HEK293 (cell line): Measurements from ENCODE around the gene MAGI1.
"Not testable (repeated sequence)": the region's sequence is repeated elsewhere in the genome, so short reads cannot be mapped to it uniquely, and the experiment has no call there.

Experiments used
- CTCF ChIA-PET: fragments of 350-600 bp; formaldehyde crosslinking; extraction: SDS; loops from one replicate; lab custom pipeline; 2021; ENCODE audit warnings: antibody characterized with exemption; lab: Yijun Ruan, JAX
- POLR2A ChIA-PET: fragments of 300-600 bp; formaldehyde crosslinking; extraction: SDS; loops from one replicate; lab custom pipeline; 2020; ENCODE audit warnings: antibody characterized with exemption, inconsistent platforms; lab: Yijun Ruan, JAX
- H3K27ac ChIP-seq: fragments of 200-500 bp; sonication (Bioruptor generic); 2 replicates; pipeline ENCODE4 v1.5.1; 2014; ENCODE audit warnings: low read depth, low read length, control low read depth, inconsistent platforms; ENCODE audit errors: extremely low read depth
- H3K36me3 ChIP-seq, 2 experiments: fragments of 200-500 bp in 1 of 2; sonication (Bioruptor generic) in 1 of 2; 1 replicate in 1 of 2; 2 replicates in 1 of 2; pipeline ENCODE4 v1.5.1; 2014 to 2017; ENCODE audit warnings: inconsistent platforms in 2 of 2, low read length in 2 of 2; ENCODE audit not compliant: control insufficient read depth in 2 of 2, insufficient read depth in 1 of 2
- H3K4me1 ChIP-seq: fragments of 200-500 bp; sonication (Bioruptor generic); 2 replicates; pipeline ENCODE4 v1.5.1; 2014; ENCODE audit warnings: mild to moderate bottlenecking, low read length, inconsistent platforms; ENCODE audit not compliant: control insufficient read depth, insufficient read depth
- H3K4me3 ChIP-seq: 2 replicates; pipeline ENCODE4 v1.5.1; 2011; ENCODE audit warnings: low read depth, mild to moderate bottlenecking, control low read depth, low read length, moderate library complexity
- H3K9me3 ChIP-seq: fragments of 200-500 bp; sonication (Bioruptor generic); 2 replicates; pipeline ENCODE4 v1.5.1; 2014; ENCODE audit warnings: low read depth, low read length, inconsistent platforms; ENCODE audit not compliant: control insufficient read depth, insufficient read depth
- PRDM2 ChIP-seq: fragments of 450-650 bp; formaldehyde crosslinking; IDR thresholded peaks from 2 replicates; pipeline ENCODE4 v1.5.1; 2016; ENCODE audit warnings: missing biosample characterization, missing genetic modification characterization, borderline replicate concordance
- TSHZ1 ChIP-seq: fragments of 450-650 bp; formaldehyde crosslinking; IDR thresholded peaks from 2 replicates; pipeline ENCODE4 v1.5.1; 2016; ENCODE audit warnings: missing biosample characterization, missing genetic modification characterization, borderline replicate concordance
- ZNF138 ChIP-seq: fragments of 450-650 bp; formaldehyde crosslinking; IDR thresholded peaks from 2 replicates; pipeline ENCODE4 v1.5.1; 2016; ENCODE audit warnings: missing biosample characterization, missing genetic modification characterization, borderline replicate concordance
- ZNF155 ChIP-seq: fragments of 450-650 bp; formaldehyde crosslinking; IDR thresholded peaks from 2 replicates; pipeline ENCODE4 v1.5.1; 2016; ENCODE audit warnings: missing biosample characterization, missing genetic modification characterization
- ZNF174 ChIP-seq: fragments of 450-650 bp; formaldehyde crosslinking; IDR thresholded peaks from 2 replicates; pipeline ENCODE4 v1.5.0; 2017; ENCODE audit warnings: missing biosample characterization, mild to moderate bottlenecking, missing genetic modification characterization
- ZNF473 ChIP-seq: fragments of 450-650 bp; formaldehyde crosslinking; IDR thresholded peaks from 2 replicates; pipeline ENCODE4 v1.5.1; 2017; ENCODE audit warnings: missing biosample characterization, missing genetic modification characterization
- ZNF510 ChIP-seq: fragments of 450-650 bp; formaldehyde crosslinking; IDR thresholded peaks from 2 replicates; pipeline ENCODE4 v1.5.1; 2018; ENCODE audit warnings: mild to moderate bottlenecking, missing genetic modification characterization, missing biosample characterization; ENCODE audit not compliant: insufficient replicate concordance
- ZNF521 ChIP-seq: fragments of 450-650 bp; formaldehyde crosslinking; IDR thresholded peaks from 2 replicates; pipeline ENCODE4 v1.5.1; 2017; ENCODE audit warnings: missing biosample characterization, mild to moderate bottlenecking, missing genetic modification characterization
- ZNF558 ChIP-seq: fragments of 450-650 bp; formaldehyde crosslinking; IDR thresholded peaks from 2 replicates; pipeline ENCODE4 v1.5.1; 2016; ENCODE audit warnings: missing biosample characterization, missing genetic modification characterization
- ZNF561 ChIP-seq: fragments of 450-650 bp; IDR thresholded peaks from 2 replicates; pipeline ENCODE4 v1.5.1; 2018; ENCODE audit warnings: missing biosample characterization, missing genetic modification characterization, borderline replicate concordance
- ZNF704 ChIP-seq: fragments of 450-650 bp; formaldehyde crosslinking; IDR thresholded peaks from 2 replicates; pipeline ENCODE4 v1.5.1; 2016; ENCODE audit warnings: missing biosample characterization, missing genetic modification characterization
- TF ChIP-seq, protein P1 (sequence below): fragments of 450-650 bp; formaldehyde crosslinking; IDR thresholded peaks from 2 replicates; pipeline ENCODE4 v1.5.1; 2016; ENCODE audit warnings: missing biosample characterization, missing genetic modification characterization

Gene MAGI1

GRCh38 chr3:65614585-65614984 is 424.1 kb downstream of the MAGI1 start:
- Histone ChIP-seq H3K27ac (no peak overlapping the region), H3K4me3 (no peak overlapping the region), H3K36me3 (no peaks in the 10 kb centered on the region), H3K9me3 (no peaks in the 10 kb centered on the region), H3K4me1 (no peaks in the 10 kb centered on the region)
- ChIA-PET CTCF (interaction anchor here (0.7 kb wide), 1 partner anchor 175 kb away, joined by 4 read pairs; no protein-coding TSS in a partner anchor), POLR2A (no interaction called here)
- no peak for TF ChIP-seq ZNF521
- TF ChIP-seq TSHZ1 (tag by site-specific recombination) = no peak
- TF ChIP-seq ZNF473 = no peak
- TF ChIP-seq ZNF174 (tag by site-specific recombination) = no peak
- TF ChIP-seq PRDM2 (tag by site-specific recombination) = no peak
- no peak for TF ChIP-seq ZNF704 (tag by site-specific recombination)
- TF ChIP-seq ZNF558 (tag by site-specific recombination) = no peak
- no peak for TF ChIP-seq ZNF155 (tag by site-specific recombination)
- TF ChIP-seq, protein P1, sequence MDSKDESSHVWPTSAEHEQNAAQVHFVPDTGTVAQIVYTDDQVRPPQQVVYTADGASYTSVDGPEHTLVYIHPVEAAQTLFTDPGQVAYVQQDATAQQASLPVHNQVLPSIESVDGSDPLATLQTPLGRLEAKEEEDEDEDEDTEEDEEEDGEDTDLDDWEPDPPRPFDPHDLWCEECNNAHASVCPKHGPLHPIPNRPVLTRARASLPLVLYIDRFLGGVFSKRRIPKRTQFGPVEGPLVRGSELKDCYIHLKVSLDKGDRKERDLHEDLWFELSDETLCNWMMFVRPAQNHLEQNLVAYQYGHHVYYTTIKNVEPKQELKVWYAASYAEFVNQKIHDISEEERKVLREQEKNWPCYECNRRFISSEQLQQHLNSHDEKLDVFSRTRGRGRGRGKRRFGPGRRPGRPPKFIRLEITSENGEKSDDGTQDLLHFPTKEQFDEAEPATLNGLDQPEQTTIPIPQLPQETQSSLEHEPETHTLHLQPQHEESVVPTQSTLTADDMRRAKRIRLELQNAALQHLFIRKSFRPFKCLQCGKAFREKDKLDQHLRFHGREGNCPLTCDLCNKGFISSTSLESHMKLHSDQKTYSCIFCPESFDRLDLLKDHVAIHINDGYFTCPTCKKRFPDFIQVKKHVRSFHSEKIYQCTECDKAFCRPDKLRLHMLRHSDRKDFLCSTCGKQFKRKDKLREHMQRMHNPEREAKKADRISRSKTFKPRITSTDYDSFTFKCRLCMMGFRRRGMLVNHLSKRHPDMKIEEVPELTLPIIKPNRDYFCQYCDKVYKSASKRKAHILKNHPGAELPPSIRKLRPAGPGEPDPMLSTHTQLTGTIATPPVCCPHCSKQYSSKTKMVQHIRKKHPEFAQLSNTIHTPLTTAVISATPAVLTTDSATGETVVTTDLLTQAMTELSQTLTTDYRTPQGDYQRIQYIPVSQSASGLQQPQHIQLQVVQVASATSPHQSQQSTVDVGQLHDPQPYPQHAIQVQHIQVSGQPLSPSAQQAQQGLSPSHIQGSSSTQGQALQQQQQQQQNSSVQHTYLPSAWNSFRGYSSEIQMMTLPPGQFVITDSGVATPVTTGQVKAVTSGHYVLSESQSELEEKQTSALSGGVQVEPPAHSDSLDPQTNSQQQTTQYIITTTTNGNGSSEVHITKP (tag by site-specific recombination) = no peak
- no peak for TF ChIP-seq ZNF561
- TF ChIP-seq ZNF138 (tag by site-specific recombination) = no peak
- no peak for TF ChIP-seq ZNF510 (tag by site-specific recombination)

GRCh38 chr3:65607965-65608460 is 430.7 kb downstream of the MAGI1 start:
- CTCF ChIA-PET, H3K36me3 ChIP-seq, H3K4me3 ChIP-seq, H3K4me1 ChIP-seq, H3K9me3 ChIP-seq, H3K27ac ChIP-seq, POLR2A ChIA-PET: not testable (repeated sequence)
